Activated CD4-positive, CD25-positive, alpha-beta regulatory T cell treated with anti-CD3 and anti-CD28 coated beads, Interleukin-2, amount 50 U/mL, for 72 hours (primary cell): ENCODE data around the gene RAB8B.
"Not testable (repeated sequence)": the region's sequence is repeated elsewhere in the genome, so short reads cannot be mapped to it uniquely, and the experiment has no call there.

ENCODE experiments used
- DNase-seq: peaks from one replicate; pipeline ENCODE4 v3.0.0; 2021

The RAB8B gene

GRCh38 chr15:63210151-63211091, 21.0 kb downstream of the RAB8B start:
- no peak for DNase-seq

GRCh38 chr15:63211092-63211490, 21.7 kb downstream of the RAB8B start:
- no peak for DNase-seq

GRCh38 chr15:63211549-63211948, 22.1 kb downstream of the RAB8B start:
- DNase-seq, result no peak

- DNase-seq, result no peak
These were observed 22.9 kb downstream of the RAB8B start for GRCh38 chr15:63212050-63213004.

GRCh38 chr15:63218100-63218808, 28.8 kb downstream of the RAB8B start:
- no peak for DNase-seq

- DNase-seq, result no peak
These were observed 29.8 kb downstream of the RAB8B start for GRCh38 chr15:63219196-63219710.

- no peak for DNase-seq
These were observed 31.9 kb downstream of the RAB8B start for GRCh38 chr15:63221346-63221745.

- DNase-seq, result no peak
These were observed 34.1 kb downstream of the RAB8B start for GRCh38 chr15:63223463-63223862.

GRCh38 chr15:63225381-63225780, 36.0 kb downstream of the RAB8B start:
- DNase-seq, result no peak

- DNase-seq, result no peak
These were observed 36.9 kb downstream of the RAB8B start for GRCh38 chr15:63226155-63226883.

- no peak for DNase-seq
These were observed 37.6 kb downstream of the RAB8B start for GRCh38 chr15:63226966-63227401.

- no peak for DNase-seq
These were observed 38.3 kb downstream of the RAB8B start for GRCh38 chr15:63227689-63228088.

- no peak for DNase-seq
These were observed 41.8 kb downstream of the RAB8B start for GRCh38 chr15:63231206-63231605.

GRCh38 chr15:63231706-63232105, 42.3 kb downstream of the RAB8B start:
- no peak for DNase-seq

- no peak for DNase-seq
These were observed 43.0 kb downstream of the RAB8B start for GRCh38 chr15:63232405-63232804.

GRCh38 chr15:63232943-63233342, 43.5 kb downstream of the RAB8B start:
- no peak for DNase-seq

- DNase-seq, result no peak
These were observed 44.4 kb downstream of the RAB8B start for GRCh38 chr15:63233667-63234423.

- no peak for DNase-seq
These were observed 45.1 kb downstream of the RAB8B start for GRCh38 chr15:63234451-63234870.

- DNase-seq, result no peak
These were observed 46.9 kb downstream of the RAB8B start for GRCh38 chr15:63236272-63236671.

GRCh38 chr15:63237086-63237485, 47.7 kb downstream of the RAB8B start:
- DNase-seq, result not testable (repeated sequence)

GRCh38 chr15:63238171-63238570, 48.8 kb downstream of the RAB8B start:
- DNase-seq, result no peak
